HG03159 (cell line): ENCODE results near the gene ADORA2A.

Source experiments
- ATAC-seq: cut with Tn5 transposase; IDR thresholded peaks from one replicate; pipeline ENCODE4 v1.9.1; 2021; ENCODE audit warnings: mild to moderate bottlenecking, moderate library complexity; ENCODE audit not compliant: unreplicated experiment

The ADORA2A gene

DNA sequence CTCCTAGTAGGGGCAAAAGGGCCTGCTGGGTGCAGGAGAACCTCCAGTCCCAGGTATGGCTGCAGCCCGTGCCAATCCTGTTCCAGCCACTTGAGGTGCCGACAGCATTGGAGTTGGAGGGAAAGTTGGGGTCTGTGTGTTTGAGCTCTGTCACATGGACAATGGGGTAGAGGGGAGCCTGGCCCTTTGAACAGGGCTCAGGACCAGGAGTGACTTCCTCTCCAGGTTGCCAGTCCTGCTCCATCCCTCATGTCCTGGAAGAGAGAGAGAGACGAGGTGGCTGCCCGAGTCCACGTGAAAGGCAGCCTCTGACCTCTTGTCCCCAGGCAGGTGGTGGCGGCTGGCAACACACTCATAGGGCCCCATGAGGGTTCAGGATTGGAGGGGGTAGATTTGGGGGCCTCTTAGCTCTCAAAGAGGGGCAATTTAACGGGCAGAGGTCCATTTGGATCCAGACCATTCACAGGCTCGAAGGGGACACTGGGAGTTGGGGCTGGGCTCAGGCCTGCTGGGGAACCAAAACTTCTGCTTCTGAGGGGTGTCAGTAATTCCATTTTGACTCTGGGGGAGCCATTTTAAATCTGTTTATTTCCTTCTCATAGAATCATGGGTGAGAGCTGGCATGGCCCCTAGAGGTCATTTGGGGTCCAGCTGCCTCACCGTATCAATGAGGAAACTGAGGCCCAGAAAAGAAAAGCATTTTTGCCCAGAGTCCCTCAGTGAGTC lies 4.1 kb downstream of the ADORA2A start:
- no peak for ATAC-seq

DNA sequence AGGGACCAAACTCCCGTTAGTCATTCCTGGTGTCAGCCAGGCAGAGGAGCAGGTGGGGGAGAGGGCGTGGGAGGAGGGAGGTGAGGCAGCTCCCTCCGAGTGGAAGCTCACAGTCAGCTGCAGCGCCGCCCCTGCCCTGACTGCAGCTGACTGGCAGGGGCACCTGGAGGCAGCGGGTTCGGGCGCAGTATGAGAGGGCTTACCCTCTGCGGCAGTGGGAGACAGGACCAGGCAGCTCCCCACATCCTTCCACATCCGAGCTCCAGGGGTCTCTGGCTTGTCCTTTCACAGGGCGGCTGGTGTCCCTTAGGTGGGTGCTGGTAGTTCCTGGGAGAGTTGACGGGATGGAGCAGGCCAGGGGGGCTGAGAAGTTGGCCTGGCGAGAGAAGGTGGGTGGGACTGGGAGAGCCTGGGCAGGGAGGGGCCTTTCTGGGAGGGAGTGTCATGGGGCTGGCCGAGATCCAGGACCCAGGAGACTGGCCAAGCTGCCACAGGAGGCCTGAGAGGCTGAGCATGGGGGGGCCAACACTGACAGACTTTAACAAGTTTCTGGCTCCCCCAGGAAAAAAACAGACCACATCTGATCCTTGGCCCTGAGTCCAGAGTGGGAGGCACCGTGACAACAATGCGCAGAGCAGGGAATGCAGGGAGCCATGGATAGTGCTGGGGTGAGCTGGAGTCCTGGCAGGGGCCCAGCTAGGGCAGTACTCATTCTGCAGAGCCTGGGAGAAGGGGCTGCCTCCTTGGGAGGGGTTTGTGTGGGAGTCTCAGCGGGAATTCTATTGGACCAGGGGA lies 4.9 kb downstream of the ADORA2A start:
- ATAC-seq = no peak

DNA sequence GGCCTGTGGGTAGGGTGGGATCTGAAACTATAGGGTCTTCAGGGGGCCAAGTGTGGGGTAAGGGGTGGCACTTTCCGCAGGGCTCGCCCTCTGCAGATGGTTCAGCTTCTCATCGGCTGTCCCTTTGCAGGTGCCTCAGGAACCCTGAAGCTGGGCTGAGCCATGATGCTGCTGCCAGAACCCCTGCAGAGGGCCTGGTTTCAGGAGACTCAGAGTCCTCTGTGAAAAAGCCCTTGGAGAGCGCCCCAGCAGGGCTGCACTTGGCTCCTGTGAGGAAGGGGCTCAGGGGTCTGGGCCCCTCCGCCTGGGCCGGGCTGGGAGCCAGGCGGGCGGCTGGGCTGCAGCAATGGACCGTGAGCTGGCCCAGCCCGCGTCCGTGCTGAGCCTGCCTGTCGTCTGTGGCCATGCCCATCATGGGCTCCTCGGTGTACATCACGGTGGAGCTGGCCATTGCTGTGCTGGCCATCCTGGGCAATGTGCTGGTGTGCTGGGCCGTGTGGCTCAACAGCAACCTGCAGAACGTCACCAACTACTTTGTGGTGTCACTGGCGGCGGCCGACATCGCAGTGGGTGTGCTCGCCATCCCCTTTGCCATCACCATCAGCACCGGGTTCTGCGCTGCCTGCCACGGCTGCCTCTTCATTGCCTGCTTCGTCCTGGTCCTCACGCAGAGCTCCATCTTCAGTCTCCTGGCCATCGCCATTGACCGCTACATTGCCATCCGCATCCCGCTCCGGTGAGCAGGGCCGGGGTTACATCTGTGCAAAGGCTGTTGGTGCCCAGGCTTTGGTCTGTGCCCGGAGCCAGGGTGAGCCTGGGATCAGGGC lies 5.8 kb downstream of the ADORA2A start:
- no peak for ATAC-seq

DNA sequence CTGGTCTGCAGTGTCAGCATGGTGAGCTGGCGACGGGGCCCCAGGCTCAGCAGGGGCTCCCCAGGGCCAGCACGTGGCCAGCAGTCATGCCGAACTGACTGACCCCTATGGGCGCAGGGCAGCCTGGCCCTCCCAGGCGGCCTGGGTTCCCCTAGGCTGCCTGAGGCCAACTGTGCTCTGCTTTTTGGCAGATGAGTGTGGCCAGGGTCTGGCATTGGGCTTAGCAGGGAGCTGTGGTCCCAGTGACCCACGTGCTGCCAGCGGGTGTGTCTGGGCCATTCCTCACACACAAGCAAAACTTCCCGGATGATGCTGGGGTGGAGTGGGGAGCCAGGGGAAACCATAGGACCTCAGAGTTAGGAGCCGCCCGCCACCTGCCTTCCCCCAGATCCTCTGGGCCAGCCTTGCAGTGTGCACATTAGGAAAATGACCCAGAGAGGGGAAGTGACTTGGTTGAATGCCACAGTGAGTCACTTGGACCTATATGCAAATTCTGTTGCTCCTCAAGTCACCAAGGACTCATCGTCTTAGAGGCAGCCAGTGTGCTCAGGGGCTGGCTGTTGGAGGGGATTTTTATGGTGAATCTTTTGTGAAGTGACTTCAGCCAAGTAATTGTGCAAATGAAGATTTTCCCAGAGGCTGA lies 6.5 kb downstream of the ADORA2A start:
- ATAC-seq = peak; percentile 61

DNA sequence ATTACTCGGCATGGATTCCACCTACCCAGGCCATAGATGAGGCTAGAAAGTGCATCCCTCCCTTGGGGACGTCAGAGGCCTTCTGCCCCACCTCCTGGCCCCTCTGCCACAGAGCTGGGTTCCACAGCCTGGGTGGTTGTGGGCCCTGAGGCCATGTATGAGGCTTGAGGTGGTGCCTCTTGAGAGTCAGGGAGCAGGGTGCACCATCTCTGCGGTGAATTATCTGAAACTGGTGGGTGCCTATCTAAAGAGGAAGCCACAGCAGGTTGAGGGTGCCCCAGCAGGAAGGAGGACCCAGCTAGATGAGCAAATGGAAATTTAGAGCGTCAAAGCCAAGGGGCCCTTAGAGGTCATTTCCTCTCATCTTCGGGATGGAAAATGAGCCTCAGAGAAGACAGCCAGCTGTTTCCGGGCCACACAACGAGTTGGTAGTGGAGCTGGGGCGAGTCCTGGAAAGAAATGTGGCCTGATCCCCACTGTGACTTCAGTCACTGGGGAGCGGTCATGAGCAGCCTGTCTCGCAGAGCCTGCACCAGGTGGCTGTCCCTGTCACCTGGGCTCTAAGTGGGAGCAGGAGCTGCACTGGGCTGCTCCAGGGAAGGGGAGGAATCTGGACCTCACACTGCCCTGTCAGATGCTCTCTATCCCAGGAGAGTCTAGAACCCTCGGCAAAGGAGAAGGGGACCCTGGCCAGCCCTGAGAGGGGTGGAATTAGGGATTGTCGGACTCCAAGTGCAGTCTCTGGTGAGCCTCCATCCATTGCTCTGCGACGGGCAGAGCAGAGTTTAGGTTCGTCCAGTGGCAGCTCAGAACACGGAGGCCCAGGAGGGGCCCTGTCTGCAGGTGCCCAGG lies 7.3 kb downstream of the ADORA2A start:
- peak; percentile 51 for ATAC-seq

GRCh38 chr22:24435323-24435645 lies 7.9 kb downstream of the ADORA2A start:
- ATAC-seq = no peak

DNA sequence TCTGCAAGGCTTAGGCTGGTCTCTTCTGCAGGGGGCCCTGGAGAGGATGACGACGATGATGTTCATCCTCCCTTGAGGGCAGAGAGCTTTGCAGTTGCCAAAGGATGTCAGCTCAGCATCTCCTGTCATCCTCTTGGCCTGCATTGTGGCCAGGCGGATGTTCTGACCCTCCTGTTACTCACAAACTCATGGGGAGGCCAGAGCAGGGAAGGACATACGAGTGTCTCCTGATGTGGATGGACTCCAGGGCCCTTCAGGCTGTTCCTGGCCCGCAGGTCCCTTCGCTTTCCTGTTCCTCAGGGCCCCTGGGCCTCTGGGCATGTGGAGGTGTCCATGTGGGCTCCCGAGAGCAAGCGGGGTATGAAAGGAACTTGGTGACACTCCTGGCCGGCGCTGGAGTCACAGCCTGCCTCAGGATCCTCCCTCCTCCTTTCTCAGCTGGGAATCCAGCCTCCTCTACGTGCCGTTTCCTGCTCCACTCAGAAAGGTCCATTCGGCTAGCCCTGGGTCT lies 8.5 kb downstream of the ADORA2A start:
- no peak for ATAC-seq

DNA sequence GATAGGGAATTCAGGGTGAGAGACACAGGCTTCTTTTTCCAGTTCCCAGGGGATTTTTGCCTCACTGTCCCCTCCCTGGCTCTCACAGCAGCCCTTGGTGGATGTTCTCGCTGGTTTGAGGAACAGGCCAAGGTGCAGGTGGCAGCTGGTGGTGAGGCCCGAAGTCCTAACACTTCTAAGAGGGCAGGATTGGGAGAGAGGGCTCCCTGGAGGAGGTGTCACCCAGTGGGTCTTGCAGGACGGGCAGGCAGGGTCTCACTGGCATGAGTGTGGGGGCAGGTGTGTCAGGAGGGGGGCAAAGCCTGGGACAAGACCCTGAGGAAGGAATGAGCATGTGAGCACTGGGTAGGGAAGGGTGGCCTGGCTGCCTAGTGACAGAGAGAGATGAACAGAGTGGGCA lies 9.2 kb downstream of the ADORA2A start:
- no peak for ATAC-seq

- no peak for ATAC-seq
Observed at GRCh38 chr22:24437091-24437490, 9.7 kb downstream of the ADORA2A start.

DNA sequence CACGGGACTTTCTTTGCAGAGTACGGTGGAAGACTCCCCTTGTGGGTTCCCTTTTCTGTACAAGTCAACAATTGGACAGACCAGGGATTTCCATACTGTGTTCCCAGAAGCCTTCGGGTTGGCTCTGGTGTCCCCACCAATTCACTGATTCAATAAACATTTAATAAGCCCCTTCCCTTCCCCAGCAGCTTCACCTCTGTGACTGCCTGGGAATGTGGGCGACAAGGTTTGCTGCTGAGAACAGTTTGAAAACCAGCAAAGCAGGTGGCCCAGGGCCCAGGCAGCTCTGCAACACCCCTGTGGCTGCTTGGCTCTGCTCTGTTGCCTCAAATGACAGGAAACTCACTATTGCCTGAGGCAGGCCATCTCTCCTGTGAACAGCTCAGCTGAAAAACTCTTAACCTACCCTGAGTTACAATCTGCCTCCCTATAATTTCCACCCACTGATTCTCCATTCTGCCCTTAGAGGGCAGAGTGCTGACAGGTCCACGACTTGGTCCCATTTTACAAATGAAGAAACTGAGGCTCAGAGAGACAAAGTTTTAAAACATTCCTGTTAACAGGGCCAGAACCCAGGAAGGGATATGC lies 10.4 kb downstream of the ADORA2A start:
- no peak for ATAC-seq

DNA sequence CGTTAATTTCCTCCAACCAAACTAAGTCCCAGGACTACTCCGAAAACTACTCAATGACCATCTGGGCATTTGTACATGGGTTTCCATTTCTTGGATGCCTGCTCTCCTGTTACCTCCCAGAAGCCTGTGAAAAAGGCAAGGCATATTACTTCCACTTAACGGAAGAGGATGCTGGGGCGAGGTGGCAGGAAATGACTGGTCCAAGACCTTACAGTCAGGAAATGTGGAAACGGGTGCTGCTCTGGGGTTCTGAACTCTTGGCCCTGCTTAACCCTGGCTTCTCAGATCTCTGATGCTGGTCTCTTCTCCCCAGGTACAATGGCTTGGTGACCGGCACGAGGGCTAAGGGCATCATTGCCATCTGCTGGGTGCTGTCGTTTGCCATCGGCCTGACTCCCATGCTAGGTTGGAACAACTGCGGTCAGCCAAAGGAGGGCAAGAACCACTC lies 12.9 kb downstream of the ADORA2A start:
- no peak for ATAC-seq

- ATAC-seq = no peak
Observed at GRCh38 chr22:24440718-24441405, 13.5 kb downstream of the ADORA2A start.

- ATAC-seq = no peak
Observed at GRCh38 chr22:24441406-24442351, 14.3 kb downstream of the ADORA2A start.

DNA sequence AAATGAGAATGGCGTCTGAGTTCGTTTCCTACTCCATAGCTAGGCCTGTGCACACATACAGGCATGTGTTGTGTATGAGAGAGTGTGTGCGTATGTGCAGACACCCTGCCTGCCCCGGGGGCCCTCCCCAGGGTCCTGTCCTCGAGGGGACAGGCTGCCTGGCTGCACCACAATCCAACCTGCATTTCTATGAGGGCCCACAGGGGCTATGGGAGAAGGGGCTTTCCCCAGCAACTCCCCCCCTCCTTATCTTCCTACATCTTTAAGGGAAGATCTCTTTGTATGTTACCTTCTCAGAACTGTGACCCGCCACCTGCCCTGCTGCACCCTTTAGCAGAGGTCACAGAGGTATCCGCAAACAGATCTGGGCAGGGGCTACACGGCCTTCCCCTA lies 14.9 kb downstream of the ADORA2A start:
- no peak for ATAC-seq

DNA sequence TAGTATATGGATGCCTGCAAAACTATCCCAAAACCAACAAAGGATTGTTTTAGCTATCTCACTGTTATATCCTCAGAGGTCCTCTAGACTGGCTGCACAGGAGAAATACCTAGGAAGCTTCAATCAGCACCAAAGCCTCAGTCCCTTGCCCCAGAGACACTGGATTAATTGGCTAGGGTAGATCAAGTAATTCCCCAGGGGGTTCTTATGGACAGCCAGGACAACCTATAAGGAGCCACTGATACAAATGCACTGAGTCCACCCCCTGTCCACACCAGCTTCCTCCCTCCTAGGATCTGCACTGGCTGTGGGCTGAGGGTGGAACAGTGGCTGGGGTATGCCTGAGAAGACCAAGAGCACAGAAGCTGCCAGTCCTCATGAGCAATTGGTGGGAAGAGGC lies 16.3 kb downstream of the ADORA2A start:
- ATAC-seq = no peak

GRCh38 chr22:24444251-24444650 lies 16.9 kb downstream of the ADORA2A start:
- no peak for ATAC-seq

- ATAC-seq = no peak
Observed at GRCh38 chr22:24444729-24445466, 17.5 kb downstream of the ADORA2A start.
